Measurements from ENCODE around the gene TPX2.
A peak's percentile ranks its signal among the peaks of the same experiment; 100 is the strongest.

- peak; percentile 49 to 66 (median 59) for TF ChIP-seq CTCF (IDR thresholded peaks at IDR 0.05; ENCODE audit: control extremely low read depth in 1 of 3, insufficient read depth in 1 of 3, low read depth in 1 of 3, low read length in 3 of 3)
- peak; percentile 58 to 64; a peak in 2 of 3 replicates for TF ChIP-seq POLR2A (IDR thresholded peaks at IDR 0.05; ENCODE audit: control extremely low read depth in 1 of 2, low read depth in 2 of 2, low read length in 2 of 2)
- peak; percentile 74; the same call in 1 of the 2 replicates for TF ChIP-seq POLR2AphosphoS5 (IDR thresholded peaks at IDR 0.05; ENCODE audit: low read depth, low read length)
- peak; percentile 54 to 86; a peak in 2 of 4 replicates for TF ChIP-seq SIN3A (conservative IDR thresholded peaks at IDR 0.05 in 1 of 2, IDR thresholded peaks at IDR 0.05 in 1 of 2; ENCODE audit: low read depth in 1 of 2, low read length in 2 of 2)
- 0 out of 3 replicates have a peak, but pooled peaks of 1 of the 2 experiments have one; percentile 25 for TF ChIP-seq EP300 (IDR thresholded peaks at IDR 0.05; ENCODE audit: borderline replicate concordance in 1 of 2, low read depth in 2 of 2, low read length in 2 of 2)
- no peak for TF ChIP-seq ASH2L (IDR thresholded peaks at IDR 0.05; ENCODE audit: low read length)
- TF ChIP-seq GABPA (IDR thresholded peaks at IDR 0.05; ENCODE audit: borderline replicate concordance, insufficient read depth, low read length): no peak; the same call in 1 of the 2 replicates
- TF ChIP-seq CBX5 (IDR thresholded peaks at IDR 0.05; ENCODE audit: low read depth, low read length): no peak
- TF ChIP-seq SP2 (IDR thresholded peaks at IDR 0.05; ENCODE audit: low read length): no peak
- no peak for TF ChIP-seq KDM5A (IDR thresholded peaks at IDR 0.05; ENCODE audit: low read length)
- TF ChIP-seq BRCA1 (IDR thresholded peaks at IDR 0.05; ENCODE audit: low read depth, low read length): no peak
- TF ChIP-seq RNF2 (IDR thresholded peaks at IDR 0.05; ENCODE audit: borderline replicate concordance, low read depth, low read length, missing control alignments, poor library complexity, severe bottlenecking): no peak
Measured at GRCh38 chr20:31722257-31723068, 16.6 kb upstream of the TPX2 start, which contains the start of gene BCL2L1.
